Activated CD4-positive, alpha-beta memory T cell treated with anti-CD3 and anti-CD28 coated beads, Interleukin-2, amount 10 ng/mL, durations not matched to agents 7 days and 5 days (primary cell): ENCODE data around the gene TECPR2. TPM values are rescaled to one million over a fixed set of nuclear protein-coding genes. Genes with fewer than 3 reads are reported as not detected.

Experiments used
- CTCF ChIA-PET: fragments of 350-600 bp; sonication (Branson Sonifier 250); formaldehyde crosslinking; loops from one replicate; lab custom pipeline; 2021; ENCODE audit warnings: antibody characterized with exemption, inconsistent platforms; lab: Charles Lee
- POLR2A ChIA-PET: fragments of 350-600 bp; sonication (Branson Sonifier 250); formaldehyde crosslinking; loops from one replicate; lab custom pipeline; 2021; ENCODE audit warnings: antibody characterized with exemption; lab: Charles Lee
- DNase-seq: peaks from one replicate; pipeline ENCODE4 v3.0.0-alpha.2; 2020
- H3K27ac Mint-ChIP-seq: one replicate; pipeline ENCODE4 v1.8.0; 2021; ENCODE audit warnings: mild to moderate bottlenecking, mixed read lengths
- H3K27me3 Mint-ChIP-seq: one replicate; pipeline ENCODE4 v1.8.0; 2021; ENCODE audit warnings: mixed read lengths
- H3K36me3 Mint-ChIP-seq: one replicate; pipeline ENCODE4 v1.8.0; 2021; ENCODE audit warnings: low read depth, mixed read lengths
- H3K4me1 Mint-ChIP-seq: one replicate; pipeline ENCODE4 v1.8.0; 2021; ENCODE audit warnings: mixed read lengths
- H3K4me3 Mint-ChIP-seq: one replicate; pipeline ENCODE4 v1.8.0; 2021; ENCODE audit warnings: mild to moderate bottlenecking, mixed read lengths
- H3K9me3 Mint-ChIP-seq: one replicate; pipeline ENCODE4 v1.8.0; 2021; ENCODE audit warnings: mixed read lengths
- total RNA-seq, 2 experiments: library from RNA; stranded (reverse); gene quantifications; one replicate each; pipeline ENCODE4 v1.2.3, GENCODE V29; 2021

TECPR2 gene
- total RNA-seq, 2 experiments from 2014 or later, result 12.3 to 12.5 TPM

DNA sequence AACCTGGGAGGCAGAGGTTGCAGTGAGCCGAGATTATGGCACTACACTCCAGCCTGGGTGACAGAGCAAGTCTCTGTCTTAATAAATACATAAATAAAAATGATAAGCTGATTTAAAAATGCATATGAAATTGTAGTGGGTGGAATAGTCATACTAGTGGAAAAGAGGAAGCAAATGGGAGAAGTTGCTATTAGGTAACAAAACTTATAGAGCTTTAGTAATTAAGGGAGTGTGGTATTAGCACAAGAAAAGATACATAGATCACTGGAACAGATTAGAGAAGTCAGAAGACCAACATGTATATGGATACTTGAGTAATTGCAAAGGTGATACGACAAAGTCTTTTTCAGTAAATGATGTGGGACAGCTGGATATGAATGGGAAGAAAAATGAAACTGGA, 26.5 kb downstream of the TECPR2 start:
- DNase-seq, result no peak
- H3K36me3 Mint-ChIP-seq, result peaks cover 7% of the 10 kb centered on the region
- ChIA-PET CTCF (no interaction called here), POLR2A (no interaction called here)
- H3K27ac Mint-ChIP-seq, result no peak overlapping the region
- H3K9me3 Mint-ChIP-seq, result no peaks in the 10 kb centered on the region
- no peak overlapping the region for H3K4me3 Mint-ChIP-seq
- no peaks in the 10 kb centered on the region for H3K27me3 Mint-ChIP-seq
- peaks cover 1% of the 10 kb centered on the region for H3K4me1 Mint-ChIP-seq

DNA sequence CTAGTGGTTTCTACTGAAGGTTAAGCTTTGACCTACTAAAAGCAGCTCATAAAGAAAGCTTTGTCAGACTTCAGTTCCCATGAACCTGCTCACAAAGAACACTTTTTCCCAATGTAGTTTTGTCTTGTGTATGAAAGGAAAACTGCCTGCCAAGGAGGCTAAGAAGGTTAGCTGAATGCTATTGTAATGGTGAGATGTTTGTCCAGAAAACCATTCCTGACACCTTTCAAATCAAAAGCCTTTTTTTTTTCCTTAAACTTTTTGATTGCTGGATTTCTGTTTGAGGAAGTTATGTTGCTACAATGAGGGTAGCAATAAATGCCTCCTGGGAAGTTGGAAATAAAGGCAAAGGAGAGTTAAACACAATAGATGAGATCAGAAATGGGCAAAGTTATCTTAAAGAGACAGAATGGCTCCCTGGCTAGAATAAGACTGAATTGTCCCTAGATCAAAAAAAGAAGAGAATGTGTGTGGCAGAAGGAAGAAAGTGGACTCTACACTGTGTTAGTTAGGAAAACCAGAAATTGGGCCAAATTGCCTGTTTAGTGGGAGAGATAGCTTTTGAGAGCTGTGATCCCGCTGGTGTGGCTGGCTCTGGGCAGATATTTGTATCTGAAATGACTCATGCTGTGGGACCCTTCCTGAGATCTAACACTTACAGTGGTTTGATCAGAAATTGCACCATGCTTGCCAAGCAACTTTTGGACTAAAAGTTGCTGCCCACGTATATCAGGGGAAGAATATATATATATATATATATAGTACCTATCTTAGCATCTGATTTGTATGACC, 27.5 kb downstream of the TECPR2 start:
- no peak for DNase-seq
- Mint-ChIP-seq H3K27ac (no peak overlapping the region), H3K4me3 (no peak overlapping the region), H3K36me3 (peaks cover 7% of the 10 kb centered on the region), H3K4me1 (peaks cover 5% of the 10 kb centered on the region), H3K27me3 (no peaks in the 10 kb centered on the region), H3K9me3 (no peaks in the 10 kb centered on the region)
- POLR2A ChIA-PET, result interaction anchor here (0.6 kb wide), 1 partner anchor 291 kb away, joined by 4 read pairs; no protein-coding TSS in a partner anchor
- CTCF ChIA-PET, result interaction anchor here (0.5 to 0.6 kb wide), 2 partner anchors 48 to 131 kb away, joined by 3 to 5 read pairs; no protein-coding TSS in a partner anchor

DNA sequence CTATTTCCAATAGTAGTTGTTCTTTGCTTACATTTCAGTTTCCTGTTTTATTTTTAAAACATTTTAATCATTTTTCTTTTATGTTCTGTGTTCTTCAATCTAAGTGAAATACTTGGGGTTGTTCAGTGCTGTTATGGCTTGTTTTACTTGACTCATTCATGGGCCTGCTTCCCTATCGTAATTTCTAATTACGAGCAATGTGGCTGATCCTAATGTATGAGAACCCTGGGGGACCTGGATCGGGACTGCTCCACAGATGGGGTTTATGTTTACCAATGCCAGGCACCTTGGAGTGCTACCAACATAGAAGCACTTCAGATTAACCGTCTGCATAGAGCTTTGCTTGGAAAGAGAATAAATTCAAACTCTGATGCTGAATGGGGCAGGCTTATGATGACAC, 29.8 kb downstream of the TECPR2 start:
- POLR2A ChIA-PET, result no interaction called here
- Mint-ChIP-seq H3K36me3 (peaks cover 18% of the 10 kb centered on the region), H3K4me3 (no peak overlapping the region), H3K9me3 (peaks cover 11% of the 10 kb centered on the region), H3K4me1 (peaks cover 5% of the 10 kb centered on the region), H3K27me3 (no peaks in the 10 kb centered on the region), H3K27ac (no peak overlapping the region)
- CTCF ChIA-PET, result no interaction called here
- no peak for DNase-seq

DNA sequence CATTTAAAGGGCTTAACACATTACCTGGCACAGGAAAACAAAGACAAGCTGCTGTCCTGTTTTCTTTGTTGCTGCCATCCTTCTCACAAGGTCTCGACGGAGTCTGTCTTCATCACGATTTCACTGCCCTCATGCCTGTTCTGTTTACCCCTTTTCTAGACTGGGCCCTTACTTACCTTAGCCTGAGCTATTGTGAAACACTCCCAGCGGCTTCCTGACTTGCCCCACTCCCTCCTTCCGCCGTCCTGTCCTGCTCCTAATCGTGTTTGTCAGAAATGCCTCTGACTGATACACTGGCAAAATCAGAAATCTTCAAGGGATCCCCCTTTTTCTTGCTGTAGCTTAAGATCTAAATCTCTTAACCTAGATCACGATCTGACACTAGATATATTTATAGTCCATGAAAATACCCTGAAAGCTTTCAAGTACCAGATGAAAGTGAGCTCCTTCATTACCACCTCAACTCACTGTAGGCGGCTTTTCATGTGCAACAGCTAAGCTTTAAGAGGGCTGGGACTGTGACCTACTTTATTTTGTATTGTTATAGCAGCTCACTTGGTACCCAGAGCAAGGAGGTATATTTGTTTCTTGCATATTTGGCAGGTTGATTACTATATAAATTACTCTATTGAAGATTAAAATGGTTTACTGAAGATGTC, 32.1 kb downstream of the TECPR2 start:
- peaks cover 5% of the 10 kb centered on the region for H3K4me1 Mint-ChIP-seq
- no peak overlapping the region for H3K27ac Mint-ChIP-seq
- peaks cover 19% of the 10 kb centered on the region for H3K9me3 Mint-ChIP-seq
- no peak overlapping the region for H3K4me3 Mint-ChIP-seq
- CTCF ChIA-PET, result interaction anchor here (0.5 to 0.7 kb wide), 3 partner anchors 9 to 817 kb away, joined by 3 read pairs; no protein-coding TSS in a partner anchor
- peaks cover 24% of the 10 kb centered on the region for H3K36me3 Mint-ChIP-seq
- no peak for DNase-seq
- POLR2A ChIA-PET, result interaction anchor here (0.8 kb wide), 1 partner anchor 12 kb away, joined by 3 read pairs; no protein-coding TSS in a partner anchor
- no peaks in the 10 kb centered on the region for H3K27me3 Mint-ChIP-seq

DNA sequence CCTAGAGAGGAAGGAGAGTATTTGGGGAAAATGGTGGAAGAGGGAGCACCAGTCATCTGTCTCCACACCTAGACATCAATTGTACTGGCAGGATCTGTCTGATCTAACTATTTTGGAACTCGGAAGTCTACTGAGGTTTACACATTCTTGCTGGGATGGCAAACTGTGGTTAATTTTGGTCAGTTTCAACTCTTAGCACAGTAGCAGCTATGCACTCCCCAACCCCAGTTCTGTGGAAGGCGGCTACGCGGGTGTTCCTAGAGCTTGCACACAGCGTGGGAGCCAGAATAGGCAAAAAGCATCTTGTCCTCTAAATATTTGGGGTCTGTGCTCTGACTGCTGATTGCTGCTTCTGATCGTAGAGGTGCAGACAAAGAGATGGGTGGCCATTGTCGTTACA, 33.8 kb downstream of the TECPR2 start:
- ChIA-PET CTCF (no interaction called here), POLR2A (no interaction called here)
- H3K36me3 Mint-ChIP-seq, result peaks cover 20% of the 10 kb centered on the region
- peaks cover 5% of the 10 kb centered on the region for H3K4me1 Mint-ChIP-seq
- H3K27me3 Mint-ChIP-seq, result no peaks in the 10 kb centered on the region
- H3K27ac Mint-ChIP-seq, result no peak overlapping the region
- no peak overlapping the region for H3K4me3 Mint-ChIP-seq
- H3K9me3 Mint-ChIP-seq, result peaks cover 19% of the 10 kb centered on the region
- DNase-seq, result no peak

DNA sequence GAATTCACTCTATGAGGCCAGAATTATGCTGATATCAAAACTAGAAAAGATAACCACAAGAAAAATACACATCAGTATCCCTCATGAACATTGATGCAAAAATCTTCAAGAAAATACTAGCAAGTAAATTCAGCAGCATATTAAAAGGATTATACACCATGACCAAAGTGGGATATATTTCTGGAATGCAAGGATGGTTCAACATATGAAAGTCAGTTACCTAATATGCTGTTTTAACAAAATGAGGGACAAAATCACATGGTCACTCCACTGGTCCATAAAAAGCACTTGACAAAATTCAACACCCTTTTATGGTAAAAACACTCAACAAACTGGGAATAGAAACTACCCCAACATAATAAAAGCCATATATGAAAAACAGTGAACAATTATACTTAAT, 40.3 kb downstream of the TECPR2 start:
- ChIA-PET POLR2A (no interaction called here), CTCF (no interaction called here)
- Mint-ChIP-seq H3K4me1 (no peaks in the 10 kb centered on the region), H3K4me3 (no peak overlapping the region), H3K36me3 (peaks cover 23% of the 10 kb centered on the region), H3K9me3 (peaks cover 27% of the 10 kb centered on the region), H3K27me3 (no peaks in the 10 kb centered on the region), H3K27ac (no peak overlapping the region)
- no peak for DNase-seq

DNA sequence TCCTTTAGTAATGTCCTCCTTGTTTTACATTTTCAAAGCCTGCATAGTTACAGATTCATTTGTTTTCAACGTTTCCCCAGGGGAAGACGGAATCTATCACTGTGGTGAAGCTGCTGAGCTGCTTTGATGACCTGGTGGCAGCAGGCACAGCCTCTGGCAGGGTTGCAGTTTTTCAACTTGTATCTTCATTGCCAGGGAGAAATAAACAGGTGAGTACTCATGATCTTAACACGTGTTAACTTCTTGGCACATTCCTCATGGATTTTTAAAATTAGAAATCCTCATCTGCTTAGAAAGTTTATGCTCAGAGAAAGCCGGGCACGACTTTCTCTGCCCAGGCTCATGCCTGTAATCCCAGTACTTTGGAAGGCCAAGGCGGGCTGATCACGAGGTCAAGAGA, 44.5 kb downstream of the TECPR2 start:
- Mint-ChIP-seq H3K36me3 (peaks cover 23% of the 10 kb centered on the region), H3K27ac (no peak overlapping the region), H3K27me3 (no peaks in the 10 kb centered on the region), H3K4me1 (peaks cover 6% of the 10 kb centered on the region), H3K9me3 (peaks cover 14% of the 10 kb centered on the region), H3K4me3 (no peak overlapping the region)
- ChIA-PET POLR2A (interaction anchor here (1.0 kb wide), 1 partner anchor 13 kb away, joined by 3 read pairs; no protein-coding TSS in a partner anchor), CTCF (no interaction called here)
- DNase-seq, result no peak

DNA sequence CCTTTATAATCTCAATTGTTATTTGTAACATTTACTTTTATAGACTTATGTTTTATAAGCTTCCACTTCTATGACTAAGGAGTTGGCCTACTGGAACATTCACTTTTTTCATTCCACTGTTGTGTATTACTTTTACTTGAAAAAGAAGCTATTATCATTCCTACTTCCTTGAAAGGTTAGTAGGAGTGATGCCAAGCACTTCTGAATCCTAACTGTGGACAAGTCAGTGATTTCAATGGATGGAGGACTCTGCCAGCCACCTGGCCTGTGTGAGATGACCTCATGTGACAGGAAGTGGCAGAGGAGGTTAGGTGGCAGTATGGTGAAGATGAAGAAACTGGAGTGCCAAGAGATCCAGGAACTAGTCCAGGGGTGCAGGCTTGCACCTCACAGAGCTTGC, 46.0 kb downstream of the TECPR2 start:
- ChIA-PET POLR2A (no interaction called here), CTCF (interaction anchor here (0.6 to 1.5 kb wide), 3 partner anchors 9 to 186 kb away, joined by 3 to 6 read pairs (median 3); no protein-coding TSS in a partner anchor)

DNA sequence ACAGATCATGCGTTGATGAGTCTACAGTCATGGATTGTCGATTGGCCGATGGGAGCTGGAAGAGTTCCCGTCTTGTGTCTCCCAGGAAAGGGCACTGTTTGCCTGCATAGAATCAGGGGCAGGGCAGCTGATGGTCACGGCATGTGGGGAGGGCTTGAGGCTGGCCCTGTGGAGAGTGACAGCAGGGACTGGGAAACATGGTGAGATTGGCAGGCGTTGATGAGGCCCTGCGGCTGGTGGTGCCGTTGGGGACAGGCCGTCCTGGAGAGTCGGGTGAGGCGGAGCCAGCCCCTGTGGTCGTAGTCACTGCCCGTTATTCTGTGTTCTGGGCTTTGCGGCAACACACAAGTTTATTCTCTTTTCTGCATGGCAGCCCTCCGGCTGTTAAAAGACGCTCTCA, 52.9 kb downstream of the TECPR2 start:
- DNase-seq, result no peak

More for the DNA sequence above, 46.0 kb downstream of the TECPR2 start:
- no peak for DNase-seq
- Mint-ChIP-seq H3K4me3 (no peak overlapping the region), H3K4me1 (peaks cover 6% of the 10 kb centered on the region), H3K36me3 (peaks cover 10% of the 10 kb centered on the region), H3K27me3 (no peaks in the 10 kb centered on the region), H3K9me3 (no peaks in the 10 kb centered on the region), H3K27ac (no peak overlapping the region)

DNA sequence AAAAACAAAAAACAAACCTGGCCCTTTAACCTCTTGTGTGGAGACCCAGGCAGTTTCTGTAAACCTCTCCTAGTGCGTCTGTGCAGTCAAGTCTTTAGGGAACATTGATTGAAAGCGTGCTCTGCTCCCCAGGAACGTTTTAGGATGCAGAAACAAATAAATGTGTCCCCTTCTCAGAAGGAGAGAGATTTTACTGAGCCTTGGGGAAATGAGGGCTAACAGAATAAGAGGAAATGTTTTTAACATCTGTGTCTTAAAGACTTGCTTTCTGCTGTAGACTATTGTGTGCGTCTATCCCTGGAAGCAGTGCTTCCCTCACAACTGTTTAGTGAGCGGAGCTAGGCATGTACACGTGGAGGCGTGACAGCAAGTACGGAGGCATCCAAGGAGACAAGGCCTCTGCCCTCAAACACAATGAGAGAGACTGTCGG, 54.3 kb downstream of the TECPR2 start:
- Mint-ChIP-seq H3K27ac (no peak overlapping the region), H3K36me3 (no peaks in the 10 kb centered on the region), H3K4me1 (no peaks in the 10 kb centered on the region), H3K9me3 (no peaks in the 10 kb centered on the region), H3K27me3 (no peaks in the 10 kb centered on the region), H3K4me3 (no peak overlapping the region)
- POLR2A ChIA-PET, result no interaction called here
- no peak for DNase-seq
- CTCF ChIA-PET, result no interaction called here

More for the DNA sequence above, 52.9 kb downstream of the TECPR2 start:
- Mint-ChIP-seq H3K9me3 (no peaks in the 10 kb centered on the region), H3K27me3 (no peaks in the 10 kb centered on the region), H3K27ac (no peak overlapping the region), H3K4me3 (no peak overlapping the region), H3K4me1 (no peaks in the 10 kb centered on the region), H3K36me3 (no peaks in the 10 kb centered on the region)
- ChIA-PET POLR2A (no interaction called here), CTCF (no interaction called here)

DNA sequence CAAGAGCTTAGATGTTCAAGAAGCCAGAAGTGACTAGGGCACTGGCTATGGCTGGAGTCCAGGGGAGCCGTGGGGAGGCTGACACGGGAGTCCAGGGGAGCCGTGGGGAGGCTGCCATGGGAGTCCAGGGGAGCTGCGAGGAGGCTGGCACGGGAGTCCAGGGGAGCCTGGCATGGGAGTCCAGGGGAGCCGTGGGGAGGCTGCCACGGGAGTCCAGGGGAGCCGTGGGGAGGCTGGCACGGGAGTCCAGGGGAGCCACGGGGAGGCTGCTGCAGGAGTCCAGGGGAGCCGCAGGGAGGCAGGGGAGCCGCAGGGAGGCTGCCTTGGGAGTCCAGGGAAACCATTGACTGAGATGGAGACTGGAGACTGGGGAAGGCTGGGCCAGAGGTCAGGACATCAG, 54.9 kb downstream of the TECPR2 start:
- POLR2A ChIA-PET, result interaction anchor here (0.7 kb wide), 2 partner anchors 14 to 20 kb away, joined by 3 read pairs; no protein-coding TSS in a partner anchor
- no peak overlapping the region for H3K27ac Mint-ChIP-seq
- no peak overlapping the region for H3K4me3 Mint-ChIP-seq
- DNase-seq, result no peak
- H3K27me3 Mint-ChIP-seq, result no peaks in the 10 kb centered on the region
- no peaks in the 10 kb centered on the region for H3K9me3 Mint-ChIP-seq
- H3K36me3 Mint-ChIP-seq, result no peaks in the 10 kb centered on the region
- CTCF ChIA-PET, result no interaction called here
- no peaks in the 10 kb centered on the region for H3K4me1 Mint-ChIP-seq

DNA sequence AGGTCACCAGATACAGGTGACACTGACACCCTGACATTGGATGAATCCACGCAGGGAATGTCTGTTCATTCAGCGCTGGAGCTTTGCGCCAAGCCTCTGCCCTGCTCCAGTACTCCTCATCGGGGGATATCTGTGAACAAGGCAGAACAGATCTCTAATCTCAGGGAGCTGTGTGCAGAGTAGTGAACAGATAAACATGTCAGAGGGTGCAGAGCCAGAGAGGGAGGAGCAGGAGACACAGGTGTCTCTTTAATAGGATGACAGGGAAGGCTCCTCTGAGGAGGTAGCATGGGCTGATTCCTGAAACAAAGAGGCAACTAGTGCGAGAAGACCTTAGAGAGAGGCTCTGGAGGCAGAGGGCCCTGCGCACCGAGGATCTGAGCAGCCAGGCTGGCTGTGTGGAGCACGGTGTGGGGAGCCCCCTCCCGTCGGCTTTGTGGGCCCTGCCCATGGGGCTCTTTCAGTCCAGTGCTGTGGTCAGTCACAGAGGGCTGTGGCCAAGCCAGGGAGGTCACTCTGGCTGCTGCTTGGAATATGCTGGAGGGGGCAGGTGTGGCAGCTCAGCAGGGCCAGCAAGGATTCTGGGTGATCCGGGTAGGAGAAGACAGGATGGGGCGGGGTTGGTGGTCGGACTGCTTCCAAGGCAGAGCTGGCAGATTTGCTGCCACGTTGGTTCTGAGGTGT, 55.6 kb downstream of the TECPR2 start:
- no peak for DNase-seq
- CTCF ChIA-PET, result no interaction called here
- Mint-ChIP-seq H3K9me3 (no peaks in the 10 kb centered on the region), H3K4me3 (no peak overlapping the region), H3K27ac (no peak overlapping the region), H3K36me3 (no peaks in the 10 kb centered on the region), H3K4me1 (no peaks in the 10 kb centered on the region), H3K27me3 (no peaks in the 10 kb centered on the region)
- POLR2A ChIA-PET, result interaction anchor here (0.7 kb wide), 1 partner anchor 13 kb away, joined by 3 read pairs; no protein-coding TSS in a partner anchor

DNA sequence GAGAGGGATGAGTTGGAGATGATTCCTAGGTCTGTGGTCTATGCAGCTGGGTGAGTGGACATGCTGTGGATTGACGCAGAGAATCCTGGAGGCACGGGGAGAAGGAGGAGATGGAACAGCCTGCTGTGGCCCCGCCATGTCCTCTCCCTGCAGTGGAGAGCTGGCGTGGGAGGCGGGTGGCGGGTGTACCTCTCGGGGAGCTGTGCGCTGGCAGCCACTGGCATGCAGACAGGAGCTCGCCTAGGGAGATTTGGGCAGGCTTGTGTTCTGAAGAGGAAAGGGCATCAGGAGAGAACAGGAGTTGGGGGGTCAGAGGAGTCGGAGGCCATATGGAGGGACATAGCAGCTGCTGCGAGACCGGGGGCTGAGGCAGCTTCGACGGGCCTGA, 56.1 kb downstream of the TECPR2 start:
- H3K27ac Mint-ChIP-seq, result no peak overlapping the region
- no peak for DNase-seq
- H3K9me3 Mint-ChIP-seq, result no peaks in the 10 kb centered on the region
- ChIA-PET CTCF (no interaction called here), POLR2A (no interaction called here)
- H3K4me3 Mint-ChIP-seq, result no peak overlapping the region
- no peaks in the 10 kb centered on the region for H3K36me3 Mint-ChIP-seq
- no peaks in the 10 kb centered on the region for H3K27me3 Mint-ChIP-seq
- H3K4me1 Mint-ChIP-seq, result no peaks in the 10 kb centered on the region
